AG08396 (cell line): ENCODE results near the gene CCN5.
"Not testable (repeated sequence)": the region's sequence is repeated elsewhere in the genome, so short reads cannot be mapped to it uniquely, and the experiment has no call there.

Experiments used
- DNase-seq: peaks from one replicate; pipeline ENCODE4 v3.0.0; 2012; ENCODE audit warnings: low spot score, mixed read lengths

The CCN5 gene

DNA sequence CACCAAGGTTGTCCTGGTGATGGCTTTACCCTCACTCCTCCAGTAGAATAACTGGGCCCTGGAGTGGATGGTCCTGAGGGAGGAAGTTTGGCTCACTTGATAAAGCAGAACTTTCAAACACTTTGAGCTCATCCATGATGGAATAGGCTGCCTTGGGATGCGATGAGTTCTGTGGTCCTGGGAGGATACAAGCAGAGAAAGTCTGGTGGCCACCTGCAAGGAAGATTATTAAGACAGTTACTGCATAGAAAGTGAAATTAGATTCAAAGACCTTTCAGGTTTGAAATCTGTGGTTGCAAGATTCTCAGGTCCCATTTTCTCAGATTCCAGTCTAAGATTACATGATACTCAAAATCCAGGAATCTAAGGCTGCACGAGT, 19.9 kb upstream of the CCN5 start:
- no peak for DNase-seq

DNA sequence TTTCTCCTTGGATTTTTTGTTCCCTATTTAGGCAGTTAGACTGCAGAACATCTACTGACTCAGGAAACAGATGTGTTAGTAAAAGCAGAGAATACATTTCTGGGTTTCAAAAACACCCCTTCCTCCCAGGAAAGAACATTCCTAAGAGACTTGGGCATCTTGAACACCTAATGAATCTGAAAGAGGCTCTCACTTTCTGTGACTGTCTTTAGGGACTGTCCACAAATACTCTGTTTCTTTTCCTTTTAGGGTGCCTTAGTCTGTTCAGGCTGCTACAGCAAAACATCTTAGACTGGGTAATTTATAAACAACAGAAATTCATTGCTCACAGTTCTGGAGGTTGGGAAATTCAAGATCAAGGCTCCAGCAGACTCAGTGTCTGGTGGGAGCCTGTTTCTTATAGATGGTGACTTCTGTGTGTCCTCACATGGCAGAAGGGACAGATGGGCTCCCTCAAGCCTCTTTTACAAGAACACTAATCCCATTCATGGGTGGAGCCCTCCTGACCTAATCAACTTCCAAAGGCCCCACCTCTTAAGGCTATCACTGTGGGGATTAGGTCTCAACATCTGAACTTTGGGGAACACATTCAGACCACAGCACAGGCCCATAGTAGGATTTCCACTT, 19.4 kb upstream of the CCN5 start:
- DNase-seq: no peak

- no peak for DNase-seq
These were observed 18.9 kb upstream of the CCN5 start for GRCh38 chr20:44696315-44696714.

DNA sequence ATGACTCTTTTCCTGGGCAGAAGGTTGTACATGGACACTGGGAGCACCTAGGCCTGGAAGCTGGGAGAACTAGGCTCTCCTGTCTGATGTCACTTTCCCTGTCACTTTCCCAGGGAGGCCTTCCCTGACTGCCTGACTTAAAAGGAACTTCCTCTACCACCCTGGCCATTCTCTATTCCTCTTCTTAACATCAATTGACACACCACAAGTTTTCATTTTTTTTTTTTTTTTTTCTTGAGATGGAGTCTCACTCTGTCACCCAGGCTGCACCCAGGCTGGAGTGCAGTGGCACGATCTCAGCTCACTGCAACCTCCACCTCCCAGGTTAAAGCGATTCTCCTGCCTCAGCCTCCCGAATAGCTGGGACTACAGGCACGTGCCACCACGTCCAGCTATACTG, 18.1 kb upstream of the CCN5 start:
- DNase-seq: not testable (repeated sequence)

GRCh38 chr20:44698351-44698750, 16.8 kb upstream of the CCN5 start:
- no peak for DNase-seq

DNA sequence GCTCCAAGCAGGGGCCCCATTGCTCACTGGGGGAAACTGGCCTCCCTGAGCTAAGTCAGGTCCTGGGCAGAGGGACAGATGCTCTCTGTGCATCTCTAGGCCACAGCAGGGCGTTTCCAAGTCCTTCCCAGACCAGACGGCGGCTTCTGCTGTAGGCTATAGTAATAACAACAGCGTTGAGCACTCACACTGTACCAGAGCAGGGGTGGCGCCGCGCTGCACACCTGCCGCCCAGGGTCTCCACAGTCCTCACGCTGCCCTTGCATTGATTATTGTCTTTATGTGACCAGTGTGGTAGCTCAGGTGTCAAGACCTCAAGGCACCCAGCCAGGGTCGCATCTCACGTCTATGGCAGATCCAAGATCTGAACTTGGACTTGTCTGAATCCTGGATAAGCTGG, 14.9 kb upstream of the CCN5 start:
- DNase-seq: no peak

- DNase-seq: no peak
These were observed 13.9 kb upstream of the CCN5 start for GRCh38 chr20:44701118-44701857.

GRCh38 chr20:44701858-44702256, 13.3 kb upstream of the CCN5 start:
- no peak for DNase-seq

- DNase-seq: peak; percentile 81
These were observed 12.4 kb upstream of the CCN5 start for GRCh38 chr20:44702776-44703175.

DNA sequence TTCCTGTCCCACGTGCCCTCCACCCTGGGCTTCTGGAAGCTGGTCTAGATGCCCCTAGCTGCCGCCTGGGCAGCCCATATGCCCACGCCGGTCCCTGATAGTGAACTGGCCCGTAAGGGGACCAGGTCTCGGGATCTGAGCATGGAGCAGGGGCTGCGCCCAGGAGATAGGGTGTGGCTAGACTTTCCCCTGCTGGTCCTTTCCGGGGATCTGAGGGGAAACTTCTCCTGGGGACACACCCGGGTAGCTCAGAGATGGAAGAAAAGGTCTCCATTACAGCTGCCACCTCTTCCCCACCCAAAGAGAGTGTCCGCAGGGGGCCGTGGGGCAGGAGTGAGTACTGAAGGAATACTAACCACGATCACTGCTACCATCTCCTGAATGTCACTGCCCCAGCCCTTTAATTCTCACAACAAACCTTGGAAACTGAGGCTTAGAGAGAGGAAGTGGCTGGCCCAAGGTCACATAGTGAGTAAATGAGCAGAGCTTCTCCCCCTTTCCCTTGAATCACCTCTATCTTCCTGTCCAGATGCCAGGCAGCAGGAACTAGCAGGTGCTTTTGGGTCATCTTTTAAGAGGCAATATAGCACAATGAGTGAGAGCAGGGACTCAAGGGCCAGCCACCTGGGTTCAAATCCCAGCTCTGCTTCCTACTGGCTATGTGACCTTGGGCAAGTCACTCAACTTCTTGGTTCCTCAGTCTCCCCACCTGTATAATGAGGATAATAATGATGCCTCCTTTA, 11.8 kb upstream of the CCN5 start:
- no peak for DNase-seq

- DNase-seq: no peak
These were observed 11.1 kb upstream of the CCN5 start for GRCh38 chr20:44703956-44704488.

GRCh38 chr20:44704551-44704971, 10.6 kb upstream of the CCN5 start:
- DNase-seq: no peak

DNA sequence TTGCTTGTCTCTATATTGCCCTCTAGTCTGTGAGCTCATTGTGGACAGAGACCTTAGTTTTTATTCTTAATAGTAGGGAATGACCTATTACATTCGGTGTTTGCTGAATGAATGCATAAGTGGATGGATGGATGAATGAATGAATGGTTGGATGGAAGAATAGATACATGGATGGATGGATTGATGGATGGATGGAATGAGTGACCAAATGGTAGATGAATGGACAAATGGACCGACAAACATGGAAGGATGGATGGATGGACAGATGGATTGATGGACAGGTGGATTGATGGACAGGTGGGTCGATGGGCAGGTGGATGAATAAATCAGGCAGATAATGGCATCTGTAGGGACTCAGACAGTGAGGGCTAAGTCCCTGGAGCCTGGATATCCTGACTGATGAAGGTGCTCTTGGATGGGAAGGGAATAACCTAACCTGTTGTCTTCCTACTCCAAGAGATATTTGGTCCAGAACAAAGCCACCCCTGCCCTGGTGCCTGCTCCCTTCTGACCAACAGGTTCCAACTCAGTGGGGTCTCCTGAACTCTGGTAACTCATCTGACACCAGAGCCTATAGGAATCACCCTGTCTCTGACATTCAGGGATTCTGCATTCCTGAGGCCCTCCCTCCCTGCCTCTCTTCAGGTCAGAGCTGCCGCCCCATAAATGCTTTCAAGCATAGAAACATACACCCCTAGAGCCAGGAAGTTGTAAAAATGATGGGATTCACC, 9.6 kb upstream of the CCN5 start:
- no peak for DNase-seq

DNA sequence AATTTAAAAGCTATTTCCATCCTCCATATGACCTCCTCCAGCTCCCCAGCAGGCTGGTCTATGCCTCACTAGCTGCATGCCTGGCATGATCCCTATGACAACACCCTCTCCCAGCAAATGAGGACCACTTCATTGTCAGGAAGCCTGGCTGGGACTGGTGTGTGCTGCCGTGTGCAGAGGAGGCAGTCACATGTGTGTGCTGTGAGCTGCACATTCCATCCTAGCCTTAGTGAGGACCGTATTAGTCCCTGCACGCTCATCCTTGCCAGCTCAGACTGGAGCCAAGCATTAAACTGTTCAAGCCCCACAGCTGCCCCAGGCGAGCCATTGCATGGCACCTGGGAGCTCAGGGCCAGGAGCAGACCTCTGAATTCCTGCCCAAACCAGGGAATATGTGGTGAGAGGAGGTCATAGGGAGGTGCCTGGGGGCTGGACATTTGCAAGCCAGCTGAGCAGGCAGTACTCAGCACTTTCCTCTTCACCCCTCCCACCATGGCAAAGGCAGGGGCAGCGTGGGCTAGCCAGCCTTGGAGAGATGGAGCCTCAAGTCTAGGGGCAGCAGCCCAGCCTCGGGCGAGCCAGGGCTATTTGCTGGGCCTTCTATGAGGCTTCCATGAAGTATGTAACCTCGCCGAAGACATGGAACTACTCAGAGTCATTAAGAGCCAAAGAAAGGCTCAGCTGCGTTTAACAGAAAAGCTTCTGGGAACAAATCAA, 8.7 kb upstream of the CCN5 start:
- no peak for DNase-seq

GRCh38 chr20:44707018-44707579, 8.1 kb upstream of the CCN5 start:
- no peak for DNase-seq

DNA sequence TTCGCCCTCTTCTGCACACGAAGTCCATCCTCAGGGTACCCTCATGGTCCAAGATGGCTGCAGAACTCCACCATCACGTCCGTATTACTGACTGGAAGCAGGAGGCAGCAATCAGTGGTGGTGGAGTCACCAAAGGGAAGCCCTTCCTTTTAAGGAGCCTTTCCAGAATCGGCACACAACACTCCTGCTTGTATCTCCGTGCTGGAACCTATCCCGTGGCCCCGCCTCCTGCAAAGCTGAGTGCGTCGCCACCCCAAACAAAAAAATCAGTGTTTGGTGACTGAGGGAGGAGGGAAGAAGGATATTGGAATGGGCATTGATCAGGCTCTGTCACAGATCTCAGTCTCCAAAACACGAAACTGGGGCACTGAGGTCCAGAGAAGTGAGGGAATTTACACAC, 5.8 kb upstream of the CCN5 start:
- no peak for DNase-seq

GRCh38 chr20:44709797-44710196, 5.4 kb upstream of the CCN5 start:
- DNase-seq: no peak

GRCh38 chr20:44711237-44711636, 3.9 kb upstream of the CCN5 start:
- no peak for DNase-seq

- DNase-seq: no peak
These were observed 968 bp upstream of the CCN5 start for GRCh38 chr20:44714102-44714700.

- no peak for DNase-seq
These were observed 535 bp downstream of the CCN5 start for GRCh38 chr20:44715499-44716308.
